Sigmoid colon (tissue), 7 donors: ENCODE data around the gene PIM3. TPM values are rescaled to one million over a fixed set of nuclear protein-coding genes. Genes with fewer than 3 reads are reported as not detected.

ENCODE experiments used
- DNase-seq: peaks from one replicate; pipeline ENCODE4 v3.0.0-alpha.2; 2019
- H3K27ac ChIP-seq, 4 donors: fragments of 200-600 bp; sonication (generic); one replicate each; pipeline ENCODE4 v1.5.1; 2016 to 2019; ENCODE audit warnings: mild to moderate bottlenecking in 1 of 4
- H3K27me3 ChIP-seq, 3 donors: fragments of 200-600 bp; sonication (generic); one replicate each; pipeline ENCODE4 v1.5.1; 2019; ENCODE audit warnings: mild to moderate bottlenecking in 1 of 3
- H3K36me3 ChIP-seq, 4 donors: fragments of 200-600 bp; sonication (generic); one replicate each; pipeline ENCODE4 v1.5.1; 2016 to 2019
- H3K4me1 ChIP-seq, 4 donors: fragments of 200-600 bp; sonication (generic); one replicate each; pipeline ENCODE4 v1.5.1; 2017 to 2019
- H3K4me3 ChIP-seq, 4 donors: fragments of 200-600 bp; sonication (generic); one replicate each; pipeline ENCODE4 v1.5.1; 2017 to 2019; ENCODE audit warnings: mild to moderate bottlenecking in 2 of 4, moderate library complexity in 1 of 4
- H3K9me3 ChIP-seq, 4 donors: fragments of 200-600 bp in 3 of 4; sonication (generic) in 3 of 4; one replicate each; pipeline versions ENCODE4 v1.5.1 to v1.6.1; 2013 to 2019
- CTCF ChIP-seq, 4 experiments: fragments of 450-650 bp in 3 of 4; fragments of 200-600 bp in 1 of 4; IDR thresholded peaks; one replicate each; pipeline ENCODE4 v1.5.1; 2016 to 2019; ENCODE audit warnings: antibody characterized with exemption in 4 of 4, mild to moderate bottlenecking in 3 of 4, moderate library complexity in 2 of 4
- EP300 ChIP-seq, 4 donors: sonication (generic); formaldehyde crosslinking; IDR thresholded peaks; one replicate each; pipeline ENCODE4 v1.6.1; 2017; ENCODE audit warnings: antibody characterized with exemption in 4 of 4
- POLR2A ChIP-seq, 2 donors: fragments of 450-650 bp; IDR thresholded peaks; one replicate each; pipeline ENCODE4 v1.6.1; 2016; ENCODE audit warnings: antibody characterized with exemption in 2 of 2, mild to moderate bottlenecking in 2 of 2, moderate library complexity in 2 of 2
- POLR2AphosphoS5 ChIP-seq, 4 donors: sonication (generic); formaldehyde crosslinking; IDR thresholded peaks; one replicate each; pipeline ENCODE4 v1.6.1; 2017; ENCODE audit warnings: antibody characterized with exemption in 4 of 4
- WGBS, 2 donors: extraction: QIAGEN DNeasy Blood & Tissue Kit; methylation state at CpG; one replicate each; pipeline ENCODE4 v1.1.7; 2013; 5-methylcytosine and 5-hydroxymethylcytosine counted together
- intact Hi-C: fragments of 100-400 bp; cut with DNase I; formaldehyde crosslinking; loops from one replicate; pipeline ENCODE4 v1.15.1; 2023
- polyA plus RNA-seq, 3 donors: library from polyadenylated mRNA; stranded (reverse); fragments of 200-250 nt; gene quantifications; one replicate each; pipeline ENCODE4 v1.2.3, GENCODE V29; 2013
- total RNA-seq, 4 donors: library from RNA; depleted of rRNA; stranded (reverse); fragments of >200 nt; gene quantifications; one replicate each; pipeline ENCODE4 v1.1.0, GENCODE V29; 2016
- donor health status: healthy with polysubstance abuse.
- donor health status: Bipolar disorder and iron deficiency.
- donor health status: healthy.

Gene PIM3
- total and polyA plus RNA-seq, 7 donors: 26.3 to 126 (median 49.4) TPM

- peak; percentile 80 for DNase-seq
- H3K4me1 ChIP-seq: peaks cover 0 to 29% (median 23%) of the 10 kb centered on the region in 4 donors
- peaks cover 7 to 17% (median 13%) of the 10 kb centered on the region in 3 donors for H3K27me3 ChIP-seq
- 4 to 6% methylated on average over 75 of the region's 75 CpGs for whole genome bisulfite sequencing, 2 donors
- H3K36me3 ChIP-seq: peaks cover 0 to 10% (median 0%) of the 10 kb centered on the region in 4 donors
- no peaks in the 10 kb centered on the region for H3K9me3 ChIP-seq
- intact Hi-C loops: loop anchor here (1.0 to 10.0 kb wide), 3 partner anchors 63 to 255 kb away; partner anchors contain the start of gene TRABD
- no peak for TF ChIP-seq POLR2A (IDR thresholded peaks at IDR 0.05)
- TF ChIP-seq POLR2AphosphoS5 (IDR thresholded peaks at IDR 0.05): no peak
- TF ChIP-seq CTCF (IDR thresholded peaks at IDR 0.05): peak in 3 of 4 experiments; percentile 24 to 92 (median 49)
- H3K27ac ChIP-seq: no peak overlapping the region
- H3K4me3 ChIP-seq: peak overlapping the region in 1 of 4 donors; percentile 20
Observed at GRCh38 chr22:49929211-49929979, 31.2 kb upstream of the PIM3 start.

- no peak overlapping the region for H3K27ac ChIP-seq
- intact Hi-C loops: loop anchor here (1.0 to 10.0 kb wide), 5 partner anchors 43 to 272 kb away; partner anchors contain the start of genes SELENOO and TRABD
- H3K9me3 ChIP-seq: no peaks in the 10 kb centered on the region
- TF ChIP-seq EP300 (IDR thresholded peaks at IDR 0.05): no peak
- peaks cover 0 to 36% (median 30%) of the 10 kb centered on the region in 4 donors for H3K4me1 ChIP-seq
- no peak overlapping the region for H3K4me3 ChIP-seq
- 52 to 72% methylated on average over 21 of the region's 21 CpGs for WGBS, 2 donors
- peaks cover 0 to 10% (median 0%) of the 10 kb centered on the region in 4 donors for H3K36me3 ChIP-seq
- DNase-seq: no peak
- H3K27me3 ChIP-seq: peaks cover 7 to 17% (median 13%) of the 10 kb centered on the region in 3 donors
Observed at GRCh38 chr22:49929994-49930575, 30.5 kb upstream of the PIM3 start.

GRCh38 chr22:49930596-49931412 is 29.8 kb upstream of the PIM3 start:
- intact Hi-C loops: loop anchor here (2.0 to 5.0 kb wide), 2 partner anchors 42 to 271 kb away; partner anchors contain the start of gene SELENOO

More at GRCh38 chr22:49930596-49931412, 29.8 kb upstream of the PIM3 start:
- peak overlapping the region in 2 of 4 donors; percentile 44 to 47 for H3K27ac ChIP-seq
- no peaks in the 10 kb centered on the region for H3K9me3 ChIP-seq
- 37 to 53% methylated on average over 14 of the region's 14 CpGs for WGBS, 2 donors
- H3K27me3 ChIP-seq: peaks cover 7 to 17% (median 13%) of the 10 kb centered on the region in 3 donors
- H3K4me3 ChIP-seq: no peak overlapping the region
- DNase-seq: no peak
- H3K36me3 ChIP-seq: peaks cover 0 to 4% (median 0%) of the 10 kb centered on the region in 4 donors
- TF ChIP-seq EP300 (IDR thresholded peaks at IDR 0.05) (no peak), CTCF (IDR thresholded peaks at IDR 0.05) (peak in 2 of 4 experiments; percentile 26 to 34), POLR2AphosphoS5 (IDR thresholded peaks at IDR 0.05) (peak in 1 of 4 donors; percentile 46), POLR2A (IDR thresholded peaks at IDR 0.05) (no peak)
- peaks cover 0 to 37% (median 34%) of the 10 kb centered on the region in 4 donors for H3K4me1 ChIP-seq
